Measurements from ENCODE around the gene SLC46A2.

SLC46A2 gene, protein sequence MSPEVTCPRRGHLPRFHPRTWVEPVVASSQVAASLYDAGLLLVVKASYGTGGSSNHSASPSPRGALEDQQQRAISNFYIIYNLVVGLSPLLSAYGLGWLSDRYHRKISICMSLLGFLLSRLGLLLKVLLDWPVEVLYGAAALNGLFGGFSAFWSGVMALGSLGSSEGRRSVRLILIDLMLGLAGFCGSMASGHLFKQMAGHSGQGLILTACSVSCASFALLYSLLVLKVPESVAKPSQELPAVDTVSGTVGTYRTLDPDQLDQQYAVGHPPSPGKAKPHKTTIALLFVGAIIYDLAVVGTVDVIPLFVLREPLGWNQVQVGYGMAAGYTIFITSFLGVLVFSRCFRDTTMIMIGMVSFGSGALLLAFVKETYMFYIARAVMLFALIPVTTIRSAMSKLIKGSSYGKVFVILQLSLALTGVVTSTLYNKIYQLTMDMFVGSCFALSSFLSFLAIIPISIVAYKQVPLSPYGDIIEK

DNA sequence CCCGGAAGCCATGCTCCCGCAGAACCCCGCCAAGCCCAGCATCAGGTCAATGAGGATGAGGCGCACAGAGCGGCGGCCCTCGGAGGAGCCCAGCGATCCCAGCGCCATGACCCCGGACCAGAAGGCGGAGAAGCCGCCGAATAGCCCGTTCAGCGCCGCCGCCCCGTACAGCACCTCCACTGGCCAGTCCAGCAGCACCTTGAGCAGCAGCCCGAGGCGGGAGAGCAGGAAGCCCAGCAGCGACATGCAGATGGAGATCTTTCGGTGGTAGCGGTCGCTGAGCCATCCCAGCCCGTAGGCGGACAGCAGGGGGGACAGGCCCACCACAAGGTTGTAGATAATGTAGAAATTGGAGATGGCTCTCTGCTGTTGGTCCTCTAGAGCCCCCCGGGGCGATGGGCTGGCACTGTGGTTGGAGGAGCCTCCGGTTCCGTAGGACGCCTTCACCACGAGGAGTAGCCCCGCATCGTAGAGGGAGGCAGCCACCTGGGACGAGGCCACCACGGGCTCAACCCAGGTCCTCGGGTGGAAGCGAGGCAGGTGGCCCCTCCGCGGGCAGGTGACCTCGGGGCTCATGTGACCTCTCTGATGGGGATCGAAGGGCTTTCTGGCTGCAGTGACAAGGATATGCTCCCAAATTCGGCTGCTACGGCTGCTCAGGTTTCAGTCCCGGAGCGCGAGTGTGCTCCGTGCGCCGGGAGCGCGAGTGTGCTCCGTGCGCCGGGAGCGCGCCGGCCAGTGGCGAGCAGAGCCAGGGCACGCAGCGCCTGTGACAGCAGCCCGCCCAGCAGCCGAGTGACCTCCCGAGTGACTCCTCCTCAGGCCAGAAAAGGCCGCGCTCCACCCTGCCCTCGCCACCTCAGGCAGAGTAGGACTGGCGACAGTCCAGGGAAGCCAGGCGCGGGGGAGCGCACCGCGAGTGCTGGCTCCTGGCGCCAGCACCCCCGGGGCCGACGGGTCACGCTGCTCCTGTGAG lies at the start of gene SLC46A2:
SLC46A2 (minus strand) TSS at position 771 of the 976 bp plus-strand sequence; CDS start at position 576, 195 bp downstream.
- no peak for FAIRE-seq

DNA sequence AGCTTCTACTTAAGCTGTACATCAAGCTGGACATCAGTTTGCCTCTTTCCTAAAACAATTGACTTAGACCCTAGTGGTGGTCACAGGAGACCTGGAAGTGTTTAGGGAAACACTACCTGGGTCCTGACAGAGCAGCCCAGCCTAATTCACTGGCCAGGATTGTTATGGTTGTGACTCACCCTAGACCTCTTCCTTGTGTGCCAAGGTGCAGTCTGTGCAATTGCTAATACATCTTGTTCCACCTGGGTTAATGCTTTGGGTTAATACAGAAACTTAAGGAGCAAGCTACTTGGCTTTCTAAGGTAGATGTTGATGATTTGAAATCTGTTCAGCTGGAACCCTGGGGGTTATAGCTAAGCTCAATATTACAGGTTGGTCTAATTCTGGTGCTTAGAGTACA lies 48.7 kb upstream of the SLC46A2 start:
- no peak for FAIRE-seq

DNA sequence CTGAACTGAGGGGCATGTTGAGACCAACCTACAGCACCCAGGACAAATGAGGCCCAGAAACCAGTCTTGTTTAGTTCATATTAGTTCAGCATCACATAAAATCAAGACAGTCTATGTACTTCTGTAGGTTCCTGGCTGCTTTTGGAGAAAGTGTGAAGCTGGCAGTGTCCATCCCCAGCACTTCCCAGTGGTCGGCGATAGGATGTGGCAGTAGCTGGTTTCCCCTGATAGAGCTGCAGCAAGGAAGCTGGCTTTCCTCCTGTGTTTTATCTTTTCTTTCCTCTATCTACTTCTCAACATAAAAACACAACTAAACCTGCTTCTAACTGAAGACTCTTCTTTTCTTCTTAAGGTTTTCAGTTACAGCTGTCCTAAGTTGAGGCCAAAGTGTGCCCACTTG lies 43.0 kb upstream of the SLC46A2 start:
- FAIRE-seq: no peak

DNA sequence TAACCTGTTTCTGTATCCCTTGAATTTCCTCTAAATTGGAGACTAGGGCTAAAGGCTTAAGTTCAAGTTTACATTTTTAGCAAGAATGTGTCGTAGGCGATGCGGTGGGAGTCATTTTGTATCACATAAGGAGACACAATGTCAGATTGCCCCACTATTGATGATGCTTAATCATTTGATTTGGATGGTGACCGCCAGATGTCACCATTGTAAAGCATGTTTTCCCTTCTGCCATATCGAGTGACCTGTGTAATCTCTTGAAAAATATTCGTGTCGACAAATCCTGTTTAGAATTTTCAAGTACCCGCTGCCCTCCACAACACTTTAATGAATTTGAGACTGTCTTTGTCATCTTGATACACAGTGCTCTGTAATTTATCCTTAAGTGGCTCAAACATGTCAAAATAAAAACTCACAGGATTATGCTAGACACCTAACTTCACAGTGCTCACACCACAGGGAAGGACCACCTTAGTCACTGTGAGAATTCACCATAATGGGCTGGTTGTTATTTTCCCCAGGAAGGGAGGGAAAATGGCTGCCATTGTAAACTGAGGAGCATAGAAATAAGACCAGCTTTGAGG lies 34.5 kb upstream of the SLC46A2 start:
- FAIRE-seq: no peak

DNA sequence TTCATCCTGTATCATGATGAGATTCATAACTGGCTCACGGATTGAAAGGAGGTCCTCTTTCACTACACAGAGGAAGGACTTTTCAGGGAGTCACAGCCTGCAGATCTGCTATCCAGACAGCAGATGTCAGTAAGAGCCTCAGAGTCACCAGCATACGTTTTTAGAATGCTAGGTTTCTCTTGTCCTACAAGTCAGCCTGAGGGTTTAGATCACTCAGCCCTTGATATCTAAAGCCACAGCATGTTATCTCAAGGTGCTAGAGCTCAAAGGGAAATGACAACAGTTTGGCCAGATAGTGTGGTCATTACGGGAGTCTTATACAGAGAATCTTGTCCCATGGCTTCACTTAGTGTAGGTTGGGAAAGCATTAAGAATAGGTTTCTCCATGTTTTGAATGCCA lies 30.9 kb upstream of the SLC46A2 start:
- FAIRE-seq: no peak

DNA sequence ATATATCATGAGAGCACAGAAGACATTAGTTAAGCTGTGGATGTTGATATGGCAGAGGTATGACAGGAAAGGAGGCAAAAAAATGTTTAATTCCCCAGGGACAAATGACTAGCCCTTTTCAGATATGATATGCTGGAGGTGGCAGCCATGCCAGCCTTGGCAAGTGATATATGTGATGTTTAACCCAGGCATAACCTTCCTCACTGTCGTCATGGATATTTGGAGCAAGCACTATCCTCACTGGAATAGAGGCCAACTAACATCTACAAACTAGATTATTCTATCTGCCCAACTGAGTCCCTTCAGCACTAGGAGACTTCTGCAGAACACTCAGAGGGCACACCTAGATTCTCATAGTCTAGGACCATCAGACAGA lies 27.3 kb upstream of the SLC46A2 start:
- FAIRE-seq: no peak

DNA sequence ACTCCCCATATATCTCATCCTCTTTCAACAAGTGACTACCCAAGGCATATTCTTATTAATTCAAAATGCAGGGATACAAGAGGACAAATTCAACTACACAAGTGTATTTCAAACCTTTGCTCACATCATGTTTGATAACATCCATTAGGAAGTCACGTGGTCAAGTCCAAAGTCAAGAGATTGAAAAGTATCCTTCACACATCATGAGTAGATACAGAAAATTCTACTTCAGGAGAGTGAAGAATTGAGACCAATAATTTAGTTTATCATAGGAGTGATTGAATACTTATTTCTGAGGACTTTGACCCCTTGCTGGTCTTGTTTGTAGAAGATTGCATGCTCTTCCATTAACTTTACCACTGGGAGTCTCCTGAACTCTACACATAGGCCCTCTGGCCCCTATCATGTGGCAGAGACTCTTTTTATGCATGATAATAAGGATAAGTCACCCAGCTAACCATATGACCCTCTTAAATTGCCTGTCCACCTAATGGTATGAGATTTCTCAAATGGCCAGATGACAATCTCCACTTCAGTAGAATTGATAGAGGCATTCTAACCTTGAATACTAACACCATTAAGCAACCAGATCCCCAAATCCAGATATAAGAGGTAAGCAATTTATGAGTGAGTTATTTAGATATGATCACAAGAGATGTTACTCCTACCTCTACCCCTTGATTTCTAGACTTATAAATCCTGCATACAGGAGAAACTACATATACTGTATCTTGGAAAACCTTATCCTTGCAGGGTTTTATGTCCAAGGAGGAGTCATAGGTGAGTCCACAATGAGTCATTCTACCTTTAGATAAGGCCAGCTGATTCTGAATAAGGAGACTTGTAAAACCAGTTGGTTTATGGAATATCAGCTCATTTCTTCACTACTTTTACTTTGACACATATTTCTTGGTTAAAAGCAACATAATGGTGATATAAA lies 26.6 kb upstream of the SLC46A2 start:
- no peak for FAIRE-seq

DNA sequence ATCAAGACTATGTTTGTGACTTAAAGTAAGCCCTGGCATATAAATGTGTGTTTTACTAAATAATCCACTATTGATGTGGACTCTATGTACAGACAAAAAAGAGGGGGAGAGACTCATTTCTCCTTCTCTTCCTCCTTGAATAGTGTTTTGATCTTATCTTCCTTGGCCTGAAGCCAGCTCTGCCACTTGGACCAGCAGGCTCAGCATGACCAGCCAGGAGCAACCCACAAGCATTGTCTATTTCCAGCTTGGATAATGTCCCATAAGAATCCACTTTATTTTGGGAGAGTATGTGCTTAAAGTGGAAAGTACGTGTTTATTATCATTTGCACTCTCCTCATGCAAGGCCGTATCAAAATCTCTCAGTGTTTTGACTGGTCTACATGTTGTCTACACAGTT lies 23.8 kb upstream of the SLC46A2 start:
- no peak for FAIRE-seq

DNA sequence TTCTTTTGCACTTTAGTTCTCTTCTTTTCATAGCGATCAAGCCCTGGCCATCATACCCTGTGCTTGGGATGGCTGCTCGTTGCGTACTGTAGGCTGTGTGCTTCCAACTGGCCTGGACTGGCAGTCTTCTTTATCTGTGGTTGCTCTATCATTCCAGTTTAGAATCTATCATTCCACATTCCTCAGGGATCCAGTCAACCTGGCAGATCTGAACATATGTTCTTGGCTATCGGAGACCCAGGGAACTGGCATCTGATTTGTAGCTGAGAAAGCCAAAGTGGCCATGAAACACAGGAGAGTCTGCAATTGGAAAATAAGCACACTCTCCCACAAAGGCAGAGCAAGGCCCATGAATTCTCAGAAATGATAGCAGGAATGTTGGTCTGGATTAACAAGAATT lies 22.6 kb upstream of the SLC46A2 start:
- no peak for FAIRE-seq

DNA sequence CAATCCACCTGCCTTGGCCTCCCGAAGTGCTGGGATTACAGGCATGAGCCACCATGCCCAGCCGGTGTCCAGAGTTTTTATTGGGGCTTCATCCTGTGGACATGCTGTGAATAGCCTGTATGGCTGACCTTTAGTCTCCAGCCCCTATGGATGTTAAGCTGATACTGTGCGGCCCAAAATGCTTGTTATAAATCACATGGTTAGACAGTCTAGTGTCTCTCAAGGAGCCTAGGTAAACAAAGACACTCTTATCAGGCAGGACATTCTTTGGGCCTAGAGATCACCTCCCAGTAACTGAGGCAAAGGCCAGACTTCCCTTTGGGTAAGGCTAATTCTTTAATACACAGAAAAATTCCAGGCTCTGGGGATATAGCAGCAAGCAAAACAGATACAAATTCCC lies 22.0 kb upstream of the SLC46A2 start:
- no peak for FAIRE-seq

DNA sequence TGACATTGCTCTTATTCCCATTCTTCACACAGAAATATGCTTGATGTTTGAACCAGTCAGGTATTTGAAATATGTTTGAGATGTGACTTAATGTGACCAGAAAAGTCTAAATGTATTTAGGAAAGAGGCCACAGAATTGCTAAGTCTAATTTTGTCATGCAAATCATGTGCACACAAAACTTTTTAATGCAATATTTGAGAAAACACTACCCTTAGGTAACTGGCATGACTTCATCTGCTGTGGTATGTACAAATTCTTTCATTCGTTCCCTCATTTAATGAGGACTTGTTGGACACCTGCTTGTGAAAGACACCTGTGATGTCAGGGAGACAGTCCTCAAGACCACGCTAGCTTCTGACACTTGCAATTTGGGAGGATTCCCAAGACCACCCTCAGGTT lies 21.1 kb upstream of the SLC46A2 start:
- no peak for FAIRE-seq

DNA sequence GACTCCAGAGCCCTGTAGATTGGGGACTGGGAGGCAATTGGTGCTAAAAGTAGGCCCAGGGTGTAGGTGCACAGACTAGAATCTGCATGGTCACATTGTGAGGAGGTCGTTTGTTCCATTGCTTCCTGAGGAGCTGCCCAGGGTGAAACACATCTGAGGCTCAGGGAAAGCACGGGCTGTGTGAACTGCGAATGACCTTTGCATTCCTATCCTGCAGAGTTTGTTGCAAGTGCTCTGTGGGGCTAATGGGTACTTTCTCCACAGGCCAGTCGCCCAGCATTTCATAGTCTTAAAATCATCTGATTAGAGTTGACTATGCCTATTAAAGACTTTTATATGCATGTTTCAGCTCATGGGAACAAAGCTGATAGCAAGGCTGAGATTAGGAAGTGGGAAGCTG lies 14.4 kb upstream of the SLC46A2 start:
- FAIRE-seq: no peak

DNA sequence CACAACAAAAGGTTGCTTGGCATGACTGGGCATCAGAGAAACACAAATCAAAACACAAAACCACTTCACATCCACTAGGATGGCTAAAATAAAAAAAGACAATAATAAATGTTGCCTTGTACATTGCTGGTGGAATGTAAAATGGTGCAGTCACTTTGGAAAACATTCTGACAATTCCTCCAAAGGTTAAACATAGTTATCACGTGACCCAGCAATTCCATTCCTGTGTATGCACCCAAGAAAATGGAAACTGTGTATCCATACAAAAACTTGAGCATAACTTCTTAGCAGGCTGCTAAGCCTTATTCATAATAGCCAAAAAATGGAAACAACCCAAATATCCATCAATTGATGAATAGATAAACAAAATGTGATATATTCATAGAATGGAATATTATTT lies 10.2 kb upstream of the SLC46A2 start:
- FAIRE-seq: no peak

DNA sequence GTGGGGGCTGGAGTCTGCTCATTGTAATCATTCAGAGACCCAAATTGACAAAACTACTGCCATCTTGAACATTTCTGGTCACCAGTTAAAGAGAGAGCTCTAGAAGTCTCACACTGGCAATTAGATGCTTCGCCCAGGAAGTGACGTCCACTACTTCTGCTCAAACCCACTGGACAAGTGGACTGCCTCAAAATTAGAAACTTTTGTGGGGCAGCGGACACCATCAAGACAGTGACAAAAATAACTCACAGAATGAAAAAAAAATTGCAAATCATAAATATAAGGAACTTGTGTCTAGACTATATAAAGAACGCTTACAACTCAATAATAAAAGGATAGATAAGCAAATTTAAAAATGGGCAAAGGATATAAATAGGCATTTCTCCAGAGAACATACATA lies 9.8 kb upstream of the SLC46A2 start:
- FAIRE-seq: no peak

DNA sequence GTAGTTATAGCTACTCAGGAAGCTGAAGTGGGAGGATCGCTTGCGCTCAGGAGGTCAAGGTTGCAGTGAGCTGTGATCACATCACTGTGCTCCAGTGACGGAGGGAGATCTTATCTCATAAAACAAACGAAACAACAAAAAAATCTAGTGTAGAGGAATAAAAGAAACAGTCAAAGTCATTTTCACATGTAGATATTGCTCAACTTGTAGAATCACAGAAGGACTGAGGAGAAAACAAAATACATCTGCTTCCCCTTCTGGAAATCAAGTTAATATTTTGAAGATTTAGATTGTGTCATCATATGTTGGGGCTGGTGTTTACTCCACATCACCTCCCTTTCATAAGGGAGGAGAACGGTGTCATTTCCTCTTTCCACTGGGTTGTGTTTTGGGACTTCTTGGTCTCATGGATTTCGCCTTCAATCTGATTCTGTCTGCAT lies 8.2 kb upstream of the SLC46A2 start:
- FAIRE-seq: no peak

DNA sequence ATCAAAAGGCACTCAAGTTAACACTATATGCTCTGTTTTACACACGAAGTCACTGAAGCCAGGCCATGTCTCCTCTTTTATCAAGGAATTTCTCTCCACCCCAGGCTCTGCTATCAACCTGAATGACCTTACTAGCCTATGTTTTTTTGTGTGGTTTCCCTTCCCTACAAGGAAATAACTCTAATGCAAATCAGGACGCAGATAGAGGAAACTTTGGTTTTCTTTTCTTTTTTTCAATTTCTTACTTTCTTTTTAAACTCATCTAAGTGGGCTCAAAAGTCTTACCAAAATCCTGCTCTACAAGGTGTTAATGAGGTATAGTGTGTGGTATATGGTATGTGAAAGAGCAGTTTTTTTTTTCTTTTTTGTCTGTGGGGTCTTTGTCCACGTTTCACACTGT lies 5.5 kb upstream of the SLC46A2 start:
- FAIRE-seq: no peak

DNA sequence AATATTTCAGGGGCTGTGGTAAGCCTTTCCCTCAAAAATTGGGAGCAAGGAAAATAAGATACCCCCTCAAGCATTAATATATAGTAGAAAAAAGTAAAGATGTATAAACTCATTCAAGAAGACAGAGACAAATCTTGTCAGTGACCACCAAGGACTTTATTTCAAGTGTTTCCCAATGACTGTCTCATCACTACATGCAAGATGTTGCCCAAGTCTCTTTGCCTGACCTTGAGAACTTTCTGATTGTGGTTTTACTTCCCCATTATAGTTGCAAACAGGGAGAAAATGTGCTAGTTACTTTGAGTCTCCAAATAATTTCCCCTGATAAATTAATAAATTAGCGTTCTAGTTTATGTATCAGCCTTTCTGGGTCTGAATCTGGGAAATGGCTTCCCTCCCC lies 4.0 kb upstream of the SLC46A2 start:
- FAIRE-seq: no peak

DNA sequence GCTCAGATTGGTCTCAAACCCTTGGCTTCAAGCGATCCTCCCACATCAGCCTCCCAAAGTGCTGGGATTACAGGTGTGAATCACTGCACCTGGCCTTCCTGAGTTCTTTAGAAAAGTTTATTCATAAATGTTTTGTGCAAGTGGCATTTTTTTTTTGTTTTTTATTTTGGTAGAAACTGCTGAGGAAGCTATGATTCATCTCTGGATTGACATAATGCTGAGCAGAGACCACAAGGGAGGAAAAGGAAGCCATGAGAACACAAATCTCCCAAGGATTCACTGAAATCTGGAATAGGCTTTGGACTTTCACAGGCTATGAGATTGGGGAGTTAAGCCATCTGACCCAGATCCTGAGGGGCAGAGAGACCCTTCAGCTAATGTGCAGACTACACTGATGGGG lies 3.4 kb upstream of the SLC46A2 start:
- FAIRE-seq: no peak

DNA sequence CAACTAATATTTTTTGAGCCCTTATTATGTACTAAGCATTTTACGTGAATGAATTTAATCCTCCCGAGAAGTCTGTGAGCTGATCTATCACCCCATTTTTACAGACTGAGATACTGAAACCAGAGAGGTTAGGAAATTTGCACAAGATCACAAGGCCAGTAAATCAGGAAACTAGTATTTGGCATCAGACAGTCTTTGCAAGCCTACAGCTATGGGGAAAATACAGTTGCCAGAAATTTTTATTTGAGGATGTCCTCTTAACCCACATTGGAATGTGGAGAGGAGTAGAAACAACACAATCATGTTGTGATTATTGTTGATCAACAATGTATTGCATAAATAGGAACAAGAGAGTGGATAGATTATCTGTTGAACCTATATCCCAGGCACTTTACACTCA lies 2.3 kb upstream of the SLC46A2 start:
- FAIRE-seq: no peak

DNA sequence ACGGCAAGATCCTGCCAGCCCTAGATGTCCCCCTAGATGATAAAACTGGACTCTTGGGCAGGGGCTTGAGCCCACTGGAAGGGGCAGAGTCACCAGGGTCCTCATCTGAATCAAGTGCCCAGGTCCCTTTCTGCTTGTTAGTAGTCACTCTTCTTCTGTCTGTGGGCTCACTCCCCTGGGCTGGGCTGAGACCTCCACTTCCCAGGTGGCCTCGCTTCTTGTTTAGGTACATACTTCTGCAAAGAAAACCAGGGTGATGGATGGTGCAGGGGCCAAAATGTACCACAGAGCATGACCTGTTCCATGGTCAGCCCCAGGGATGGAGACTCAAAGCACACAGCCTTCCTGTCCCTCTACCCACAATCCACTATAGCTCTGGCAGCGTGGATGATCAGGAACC lies 845 bp upstream of the SLC46A2 start:
- no peak for FAIRE-seq

DNA sequence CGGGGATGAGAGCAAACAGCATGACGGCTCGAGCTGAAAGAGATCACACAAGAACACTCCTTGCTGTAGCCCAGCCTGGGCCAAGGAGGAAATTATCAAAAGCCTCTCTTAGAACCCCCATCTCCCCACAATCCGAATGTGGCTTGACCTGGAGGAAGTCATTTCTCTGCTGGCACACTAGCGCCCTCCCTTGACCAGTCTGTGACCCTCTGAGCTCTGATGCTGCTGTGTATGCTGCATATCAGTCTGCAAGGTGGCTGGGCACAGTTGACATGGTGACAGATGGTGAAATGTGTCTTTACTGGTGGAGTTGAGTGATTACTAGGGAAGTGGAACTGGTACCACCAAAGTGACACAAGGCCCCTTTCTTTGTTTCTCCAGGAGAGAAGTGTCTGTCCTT lies 3.3 kb downstream of the SLC46A2 start:
- FAIRE-seq: no peak

DNA sequence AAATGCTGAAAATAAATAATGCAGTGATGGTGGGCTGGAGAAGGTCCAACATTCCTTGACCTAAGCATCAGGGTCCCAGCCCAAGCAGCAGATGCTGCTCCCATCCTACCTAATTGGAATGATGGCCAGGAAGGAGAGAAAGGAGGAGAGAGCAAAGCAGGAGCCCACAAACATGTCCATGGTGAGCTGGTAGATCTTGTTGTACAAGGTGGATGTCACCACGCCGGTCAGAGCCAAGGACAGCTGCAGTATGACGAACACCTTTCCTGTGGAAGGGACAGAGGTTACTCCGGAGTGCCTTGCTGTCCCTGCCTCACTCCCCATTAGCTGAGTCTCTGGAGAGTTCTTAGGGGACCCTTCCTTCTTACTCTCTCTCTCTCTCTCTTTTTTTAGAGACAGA lies 4.3 kb downstream of the SLC46A2 start:
- FAIRE-seq: no peak
